Transverse colon (tissue), 3 donors: ENCODE data around the gene LRP8.

ENCODE experiments used
- CTCF ChIP-seq, 5 experiments: fragments of 200-600 bp in 3 of 5; fragments of 450-650 bp in 2 of 5; sonication (generic) in 3 of 5; IDR thresholded peaks; 1 replicate in 2 of 5; 2 replicates in 3 of 5; pipeline ENCODE4 v1.5.1; 2016 to 2017; ENCODE audit warnings: antibody characterized with exemption in 5 of 5, inconsistent platforms in 3 of 5, mild to moderate bottlenecking in 2 of 5, moderate library complexity in 1 of 5
- EP300 ChIP-seq: sonication (generic); formaldehyde crosslinking; IDR thresholded peaks from one replicate; pipeline ENCODE4 v1.6.1; 2017; ENCODE audit warnings: antibody characterized with exemption, low read depth

GRCh38 chr1:53246261-53247134, 81.4 kb downstream of the LRP8 start:
- no peak for TF ChIP-seq CTCF (IDR thresholded peaks at IDR 0.05)
- no peak for TF ChIP-seq EP300
